Activated CD4-positive, alpha-beta memory T cell treated with anti-CD3 and anti-CD28 coated beads for 36 hours (primary cell): ENCODE data around the gene PDRG1. TPM values are rescaled to one million over a fixed set of nuclear protein-coding genes. Genes with fewer than 3 reads are reported as not detected.
"Not testable (repeated sequence)": the region's sequence is repeated elsewhere in the genome, so short reads cannot be mapped to it uniquely, and the experiment has no call there.

Source experiments
- CTCF ChIA-PET: fragments of 350-600 bp; sonication (Branson Sonifier 250); formaldehyde crosslinking; loops from one replicate; lab custom pipeline; 2021; ENCODE audit warnings: antibody characterized with exemption, inconsistent platforms; lab: Charles Lee
- POLR2A ChIA-PET: fragments of 350-600 bp; sonication (Branson Sonifier 250); formaldehyde crosslinking; loops from one replicate; lab custom pipeline; 2021; ENCODE audit warnings: antibody characterized with exemption; lab: Charles Lee
- DNase-seq: peaks from one replicate; pipeline ENCODE4 v3.0.0-alpha.2; 2020
- H3K27ac Mint-ChIP-seq: one replicate; pipeline ENCODE4 v1.8.0; 2021; ENCODE audit warnings: mixed read lengths
- H3K27me3 Mint-ChIP-seq: one replicate; pipeline ENCODE4 v1.8.0; 2021; ENCODE audit warnings: mixed read lengths
- H3K36me3 Mint-ChIP-seq: one replicate; pipeline ENCODE4 v1.8.0; 2021; ENCODE audit warnings: mixed read lengths
- H3K4me1 Mint-ChIP-seq: one replicate; pipeline ENCODE4 v1.8.0; 2021; ENCODE audit warnings: low read depth, mixed read lengths
- H3K4me3 Mint-ChIP-seq: one replicate; pipeline ENCODE4 v1.8.0; 2021; ENCODE audit warnings: mild to moderate bottlenecking, mixed read lengths
- H3K9me3 Mint-ChIP-seq: one replicate; pipeline ENCODE4 v1.8.0; 2021; ENCODE audit warnings: mixed read lengths
- intact Hi-C: fragments of 100-400 bp; cut with micrococcal nuclease; formaldehyde crosslinking; loops from one replicate; pipeline ENCODE4 v1.15.1; 2023
- total RNA-seq, 2 experiments: library from RNA; stranded (reverse); gene quantifications; one replicate each; pipeline ENCODE4 v1.2.3, GENCODE V29; 2021

PDRG1 gene
- total RNA-seq, 2 experiments from 2014 or later, result 12.1 to 13.2 TPM

DNA sequence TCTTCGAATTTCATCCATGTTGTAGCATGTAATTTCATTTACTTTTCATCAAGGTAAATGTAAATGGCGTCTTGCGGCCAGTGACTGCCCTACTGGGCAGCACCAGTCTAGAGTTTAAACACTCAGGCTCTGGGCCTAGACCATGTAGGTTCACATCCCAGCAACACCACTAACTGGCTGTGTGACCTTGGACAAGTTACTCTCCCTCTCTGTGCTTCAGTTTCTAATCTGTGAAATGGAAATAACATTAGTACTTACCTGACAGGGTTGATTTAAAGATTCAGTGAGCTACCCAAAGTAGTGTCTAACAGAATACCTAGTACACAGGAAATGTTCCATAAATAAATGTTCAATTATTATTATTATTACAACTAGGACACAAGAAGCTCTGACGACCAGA, 29.3 kb downstream of the PDRG1 start:
- CTCF ChIA-PET, result interaction anchor here (1.4 kb wide), 1 partner anchor 100 kb away, joined by 4 read pairs; no protein-coding TSS in a partner anchor
- Mint-ChIP-seq H3K4me1 (no peaks in the 10 kb centered on the region), H3K4me3 (no peak overlapping the region), H3K36me3 (no peaks in the 10 kb centered on the region), H3K27me3 (peaks cover 31% of the 10 kb centered on the region), H3K9me3 (no peaks in the 10 kb centered on the region), H3K27ac (no peak overlapping the region)
- no peak for DNase-seq
- POLR2A ChIA-PET, result no interaction called here
- intact Hi-C loops, result no loop called here

DNA sequence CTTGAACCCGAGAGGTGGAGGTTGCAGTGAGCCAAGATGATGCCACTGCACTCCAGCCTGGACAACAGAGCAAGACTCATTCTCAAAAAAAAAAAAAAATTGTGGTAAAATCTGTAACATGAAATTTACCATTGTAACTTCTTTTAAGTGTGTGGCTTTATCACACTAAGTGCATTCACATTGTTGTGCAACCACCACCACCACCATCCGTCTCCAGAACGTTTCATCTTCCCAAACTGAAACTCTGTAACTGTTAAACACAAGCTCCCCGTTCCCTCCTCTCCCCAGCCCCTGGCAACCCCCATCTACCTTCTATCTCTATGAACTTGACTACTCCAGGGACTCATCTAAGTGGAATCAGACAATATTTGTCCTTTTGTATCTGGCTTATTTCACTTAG, 29.7 kb downstream of the PDRG1 start:
- H3K4me3 Mint-ChIP-seq, result no peak overlapping the region
- POLR2A ChIA-PET, result no interaction called here
- no peaks in the 10 kb centered on the region for H3K9me3 Mint-ChIP-seq
- H3K27me3 Mint-ChIP-seq, result peaks cover 31% of the 10 kb centered on the region
- H3K27ac Mint-ChIP-seq, result no peak overlapping the region
- no peak for DNase-seq
- intact Hi-C loops, result no loop called here
- CTCF ChIA-PET, result interaction anchor here (0.7 to 1.4 kb wide), 2 partner anchors 69 to 99 kb away, joined by 4 read pairs; no protein-coding TSS in a partner anchor
- H3K36me3 Mint-ChIP-seq, result no peaks in the 10 kb centered on the region
- no peaks in the 10 kb centered on the region for H3K4me1 Mint-ChIP-seq

DNA sequence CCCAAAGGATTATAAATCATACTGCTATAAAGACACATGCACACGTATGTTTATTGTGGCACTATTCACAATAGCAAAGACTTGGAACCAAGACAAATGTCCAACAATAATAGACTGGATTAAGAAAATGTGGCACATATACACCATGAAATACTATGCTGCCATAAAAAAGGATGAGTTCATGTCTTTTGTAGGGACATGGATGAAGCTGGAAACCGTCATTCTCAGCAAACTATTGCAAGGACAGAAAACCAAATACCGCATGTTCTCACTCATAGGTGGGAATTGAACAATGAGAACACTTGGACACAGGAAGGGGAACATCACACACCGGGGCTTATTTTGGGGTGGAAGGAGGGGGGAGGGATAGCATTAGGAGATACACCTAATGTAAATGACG, 30.4 kb downstream of the PDRG1 start:
- CTCF ChIA-PET, result interaction anchor here (0.7 kb wide), 1 partner anchor 70 kb away, joined by 4 read pairs; no protein-coding TSS in a partner anchor
- H3K27ac Mint-ChIP-seq, H3K4me3 Mint-ChIP-seq, DNase-seq, intact Hi-C loops, H3K4me1 Mint-ChIP-seq, H3K36me3 Mint-ChIP-seq, H3K9me3 Mint-ChIP-seq, POLR2A ChIA-PET: not testable (repeated sequence)
- peaks cover 31% of the 10 kb centered on the region for H3K27me3 Mint-ChIP-seq

DNA sequence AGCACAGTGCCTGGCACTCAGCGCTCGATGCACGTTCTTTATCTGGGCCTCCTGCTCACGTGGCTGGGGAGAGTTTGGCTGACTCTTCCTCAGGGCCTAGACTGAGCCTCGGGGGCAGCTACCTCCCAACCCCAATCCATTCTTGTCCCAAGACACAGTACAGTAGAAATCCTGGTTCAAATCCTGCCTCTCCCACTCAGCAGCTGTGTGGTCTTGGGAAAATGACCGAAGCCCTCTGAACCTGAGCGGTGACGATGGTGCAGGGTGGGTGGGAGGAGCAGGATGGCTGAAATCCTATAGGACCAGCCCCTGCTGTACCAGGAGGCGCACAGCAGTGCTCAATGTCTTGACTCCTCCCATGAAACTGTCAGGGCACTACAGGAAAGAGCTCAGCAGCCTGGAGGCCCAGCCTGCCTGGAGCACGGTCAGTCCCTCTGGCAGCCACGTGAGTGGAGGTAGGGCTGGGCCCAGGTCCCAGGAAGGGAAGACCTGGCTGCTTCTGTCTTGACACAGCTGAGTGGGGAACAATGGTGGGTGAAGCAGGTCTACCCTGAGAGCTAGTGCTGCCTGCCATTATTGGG, 31.5 kb downstream of the PDRG1 start:
- no peak overlapping the region for H3K27ac Mint-ChIP-seq
- no peaks in the 10 kb centered on the region for H3K36me3 Mint-ChIP-seq
- intact Hi-C loops, result no loop called here
- CTCF ChIA-PET, result no interaction called here
- no peak overlapping the region for H3K4me3 Mint-ChIP-seq
- no peaks in the 10 kb centered on the region for H3K4me1 Mint-ChIP-seq
- no peak for DNase-seq
- H3K27me3 Mint-ChIP-seq, result peaks cover 25% of the 10 kb centered on the region
- POLR2A ChIA-PET, result no interaction called here
- H3K9me3 Mint-ChIP-seq, result no peaks in the 10 kb centered on the region

DNA sequence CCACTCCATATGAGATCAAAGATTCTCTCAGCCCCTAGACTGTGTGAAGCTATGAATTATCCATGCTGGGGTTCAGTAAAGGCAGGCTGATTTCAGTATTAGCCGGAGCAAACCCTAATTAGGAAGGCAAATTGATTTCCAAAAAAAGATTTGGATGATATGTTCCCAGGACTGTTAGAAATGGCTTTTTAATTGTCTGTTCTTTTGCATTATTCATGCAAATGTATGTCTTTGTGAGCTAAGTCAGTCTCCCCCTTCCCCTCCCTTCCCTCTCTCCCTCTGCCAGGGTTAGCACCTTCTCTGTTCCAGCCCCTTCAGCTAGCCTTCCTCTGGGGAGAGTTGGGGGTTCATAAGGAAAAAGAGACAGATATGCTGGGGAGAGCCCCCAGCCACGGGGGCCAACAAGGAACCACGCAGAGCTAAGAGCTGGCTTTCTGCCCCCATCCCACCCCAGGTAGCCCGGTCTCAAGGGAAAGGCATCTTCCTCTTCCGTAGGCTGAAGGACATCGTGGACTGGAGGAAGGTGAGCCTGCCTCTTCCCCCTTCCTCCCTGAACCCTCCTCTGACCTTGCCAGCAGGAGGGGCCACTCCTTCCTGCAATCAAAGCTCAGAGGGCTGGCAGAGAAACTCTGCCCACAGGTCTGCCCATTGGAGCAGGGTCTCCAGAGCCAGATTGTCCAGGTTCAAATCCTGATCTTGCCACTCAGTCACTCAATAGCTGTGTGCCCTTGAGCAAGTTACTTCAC, 32.3 kb downstream of the PDRG1 start:
- Mint-ChIP-seq H3K27me3 (peaks cover 25% of the 10 kb centered on the region), H3K4me1 (no peaks in the 10 kb centered on the region), H3K4me3 (no peak overlapping the region), H3K9me3 (no peaks in the 10 kb centered on the region), H3K27ac (no peak overlapping the region), H3K36me3 (no peaks in the 10 kb centered on the region)
- DNase-seq, result no peak
- ChIA-PET POLR2A (no interaction called here), CTCF (interaction anchor here (1.2 to 1.5 kb wide), 2 partner anchors 67 to 171 kb away, joined by 3 to 5 read pairs; no protein-coding TSS in a partner anchor)
- intact Hi-C loops, result no loop called here

DNA sequence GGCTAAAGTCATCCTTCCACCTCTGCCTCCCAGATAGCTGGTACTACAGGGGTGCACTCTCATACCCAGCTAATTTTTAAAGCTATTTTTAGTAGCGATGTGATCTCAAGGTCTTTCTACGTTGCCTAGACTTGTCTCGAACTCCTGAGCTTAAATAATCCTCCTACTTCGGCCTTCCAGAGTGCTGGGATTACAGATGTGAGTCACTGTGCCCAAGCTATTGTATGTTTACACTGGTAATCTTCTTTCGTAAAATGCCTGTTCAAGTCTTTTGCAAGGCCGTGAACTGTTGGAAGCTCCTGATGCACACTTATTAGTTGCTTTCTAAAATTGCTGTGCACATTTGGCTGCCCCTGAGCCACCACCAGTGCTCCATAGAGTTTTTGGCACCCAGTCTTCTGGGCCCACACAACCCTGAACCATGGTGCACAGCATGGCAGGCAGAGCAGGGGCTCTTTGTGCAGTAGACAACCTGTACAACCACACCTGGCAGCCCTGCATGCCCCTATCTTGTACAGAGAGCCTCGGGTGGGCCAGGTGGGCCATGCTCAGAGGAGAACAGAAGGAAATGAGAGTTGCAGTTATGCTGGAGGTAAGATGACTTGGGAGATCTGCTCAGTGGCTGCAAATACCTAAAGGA, 33.3 kb downstream of the PDRG1 start:
- Mint-ChIP-seq H3K36me3 (no peaks in the 10 kb centered on the region), H3K27me3 (peaks cover 17% of the 10 kb centered on the region), H3K4me3 (no peak overlapping the region), H3K4me1 (no peaks in the 10 kb centered on the region), H3K9me3 (no peaks in the 10 kb centered on the region), H3K27ac (no peak overlapping the region)
- POLR2A ChIA-PET, result no interaction called here
- CTCF ChIA-PET, result interaction anchor here (1.2 to 1.5 kb wide), 2 partner anchors 66 to 172 kb away, joined by 3 to 5 read pairs; no protein-coding TSS in a partner anchor
- intact Hi-C loops, result no loop called here
- DNase-seq, result no peak

DNA sequence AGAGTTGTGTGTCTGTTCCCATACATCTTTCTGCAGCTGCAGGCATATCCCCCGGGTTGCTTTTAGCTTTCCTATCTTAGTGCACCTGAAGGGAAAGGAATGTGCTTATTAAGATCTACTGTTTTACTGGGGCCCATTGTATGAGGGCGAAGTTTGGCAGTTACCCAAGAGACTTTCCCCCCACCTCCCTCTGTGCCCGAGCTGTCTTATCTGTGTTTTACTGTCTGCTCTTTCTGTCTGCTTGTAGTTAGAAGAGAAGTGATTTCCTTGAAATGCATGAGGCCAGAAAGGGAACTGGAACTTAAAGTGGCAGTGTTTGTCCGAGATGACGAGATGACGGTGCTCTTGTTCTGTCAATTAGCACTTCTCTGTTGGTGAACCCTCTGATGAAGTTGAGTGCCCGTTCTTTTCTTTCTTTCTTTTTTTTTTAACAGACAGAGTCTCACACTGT, 33.9 kb downstream of the PDRG1 start:
- POLR2A ChIA-PET, result not testable (repeated sequence)

DNA sequence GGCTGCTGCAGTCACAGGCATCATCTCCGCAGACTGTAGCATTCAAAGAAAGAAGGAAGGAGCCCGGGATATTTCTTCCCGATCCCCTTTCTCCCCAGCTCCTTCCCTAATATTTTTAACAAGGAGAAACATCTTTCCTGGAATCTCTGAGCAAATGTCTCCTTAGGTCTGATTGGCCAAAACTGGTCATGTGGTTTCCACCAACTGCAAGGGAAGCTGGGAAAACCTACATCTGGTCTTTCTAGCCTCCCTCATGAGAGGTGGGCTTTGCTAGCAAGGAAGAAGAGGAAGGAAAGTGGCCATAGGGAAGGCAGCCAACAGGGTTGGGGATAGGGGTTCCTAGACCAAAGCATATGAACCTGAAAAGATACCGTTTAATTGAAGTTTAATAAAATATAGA, 35.1 kb downstream of the PDRG1 start:
- Mint-ChIP-seq H3K4me3 (no peak overlapping the region), H3K27ac (no peak overlapping the region), H3K36me3 (no peaks in the 10 kb centered on the region), H3K4me1 (no peaks in the 10 kb centered on the region), H3K27me3 (peaks cover 15% of the 10 kb centered on the region), H3K9me3 (no peaks in the 10 kb centered on the region)
- no peak for DNase-seq
- ChIA-PET CTCF (no interaction called here), POLR2A (no interaction called here)
- intact Hi-C loops, result no loop called here

More for the DNA sequence above, 33.9 kb downstream of the PDRG1 start:
- H3K4me1 Mint-ChIP-seq, CTCF ChIA-PET, H3K9me3 Mint-ChIP-seq, DNase-seq, H3K27ac Mint-ChIP-seq, H3K4me3 Mint-ChIP-seq, H3K36me3 Mint-ChIP-seq, intact Hi-C loops: not testable (repeated sequence)
- peaks cover 17% of the 10 kb centered on the region for H3K27me3 Mint-ChIP-seq

DNA sequence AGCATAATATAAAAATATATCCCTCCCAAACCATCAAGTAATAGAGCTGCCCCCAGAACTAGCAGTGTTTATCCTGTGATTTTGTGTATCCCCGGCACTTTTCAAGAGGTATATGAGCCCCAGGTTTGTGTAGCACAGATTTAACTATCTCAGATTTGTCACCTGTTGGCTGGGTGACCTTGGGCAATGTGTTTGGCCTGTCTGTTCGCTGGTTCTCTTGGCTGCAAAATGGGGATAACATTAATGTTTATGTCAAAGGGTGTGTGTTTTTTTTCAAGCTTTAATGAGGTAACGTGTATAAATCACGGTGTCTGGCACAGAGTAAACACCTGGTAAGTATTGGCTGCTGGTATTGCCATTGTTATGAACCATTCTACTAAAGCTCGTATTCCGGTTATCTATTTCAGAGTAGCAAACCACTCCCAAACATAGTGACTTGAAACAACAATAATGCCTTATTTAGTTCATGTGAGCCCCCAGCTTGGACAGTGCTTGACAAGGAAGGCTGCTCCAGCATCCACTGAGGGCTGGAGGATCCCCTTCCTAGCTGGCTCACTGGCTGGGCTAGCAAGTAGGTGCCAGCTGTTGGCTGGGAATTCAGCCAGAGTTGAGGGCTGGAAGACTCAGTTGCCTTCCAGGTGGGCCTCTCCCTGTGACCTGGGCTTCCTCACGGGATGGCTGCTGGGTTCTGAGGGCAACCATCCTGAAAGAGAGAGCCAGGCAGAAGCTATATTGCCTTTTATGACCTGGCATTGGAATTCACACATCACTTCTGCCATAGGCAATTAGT, 36.2 kb downstream of the PDRG1 start:
- no peaks in the 10 kb centered on the region for H3K9me3 Mint-ChIP-seq
- intact Hi-C loops, result no loop called here
- no peaks in the 10 kb centered on the region for H3K36me3 Mint-ChIP-seq
- H3K4me3 Mint-ChIP-seq, result no peak overlapping the region
- H3K4me1 Mint-ChIP-seq, result no peaks in the 10 kb centered on the region
- H3K27ac Mint-ChIP-seq, result no peak overlapping the region
- DNase-seq, result no peak
- ChIA-PET POLR2A (no interaction called here), CTCF (no interaction called here)
- H3K27me3 Mint-ChIP-seq, result peaks cover 14% of the 10 kb centered on the region

DNA sequence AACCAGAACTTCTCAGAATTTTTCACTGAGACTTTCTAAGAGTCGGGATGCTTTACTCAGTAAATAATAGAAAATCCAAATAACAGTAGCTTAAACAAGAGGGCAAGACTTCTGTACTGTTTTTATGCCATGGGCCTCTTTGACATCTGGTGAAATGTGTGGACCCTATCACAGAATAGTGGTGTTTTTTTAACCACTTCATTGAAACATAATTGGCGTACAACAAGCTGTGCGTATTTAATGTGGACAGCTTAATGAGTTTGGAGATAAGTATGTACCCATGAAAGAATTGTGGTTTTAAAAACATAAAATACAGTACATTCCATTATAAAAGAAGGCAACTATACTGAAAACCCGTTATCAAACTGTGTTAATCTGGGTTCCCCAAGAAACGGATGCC, 37.7 kb downstream of the PDRG1 start:
- H3K9me3 Mint-ChIP-seq, result no peaks in the 10 kb centered on the region
- no peak overlapping the region for H3K27ac Mint-ChIP-seq
- DNase-seq, result no peak
- intact Hi-C loops, result no loop called here
- ChIA-PET CTCF (interaction anchor here (0.8 kb wide), 1 partner anchor 117 kb away, joined by 3 read pairs; no protein-coding TSS in a partner anchor), POLR2A (no interaction called here)
- no peaks in the 10 kb centered on the region for H3K36me3 Mint-ChIP-seq
- no peak overlapping the region for H3K4me3 Mint-ChIP-seq
- no peaks in the 10 kb centered on the region for H3K4me1 Mint-ChIP-seq
- H3K27me3 Mint-ChIP-seq, result peaks cover 8% of the 10 kb centered on the region

DNA sequence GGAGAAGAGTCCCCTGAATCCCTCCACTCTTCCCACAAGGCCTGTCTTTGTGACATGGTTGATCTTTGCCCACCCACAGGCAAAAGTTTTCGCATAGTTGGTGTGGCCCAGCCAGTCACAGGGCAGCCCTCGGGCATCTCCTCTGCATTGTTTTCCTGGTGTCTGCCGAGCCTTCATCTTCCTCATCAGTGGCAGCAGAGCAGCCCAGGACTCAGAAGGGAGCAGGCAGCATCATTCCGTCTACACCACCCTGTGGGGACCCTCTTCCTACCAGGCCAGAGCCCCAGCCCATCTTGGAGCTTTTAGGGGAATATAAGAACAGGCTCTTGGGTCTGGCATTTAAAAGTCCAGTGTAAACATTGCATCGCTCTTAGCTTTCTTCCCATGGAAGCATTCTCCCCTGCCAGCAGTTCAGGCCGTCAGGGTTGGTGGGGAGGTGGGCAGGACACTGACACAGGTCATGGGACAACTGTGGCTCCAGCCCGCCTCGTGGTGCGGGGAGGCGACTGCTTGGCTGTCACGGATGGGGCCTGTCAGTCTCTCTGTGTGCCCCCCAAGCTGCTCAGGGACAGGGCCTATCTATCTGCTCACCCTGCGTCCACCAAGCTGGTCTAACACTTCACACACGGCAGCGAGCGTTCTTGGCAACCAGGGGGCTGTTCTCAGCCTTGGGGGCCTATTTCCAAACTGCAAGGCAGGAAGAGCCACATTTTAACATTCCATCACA, 38.3 kb downstream of the PDRG1 start:
- Mint-ChIP-seq H3K9me3 (no peaks in the 10 kb centered on the region), H3K36me3 (no peaks in the 10 kb centered on the region), H3K4me1 (no peaks in the 10 kb centered on the region), H3K27me3 (peaks cover 5% of the 10 kb centered on the region), H3K4me3 (no peak overlapping the region), H3K27ac (no peak overlapping the region)
- ChIA-PET CTCF (interaction anchor here (0.8 kb wide), 1 partner anchor 117 kb away, joined by 3 read pairs; no protein-coding TSS in a partner anchor), POLR2A (no interaction called here)
- intact Hi-C loops, result no loop called here
- DNase-seq, result no peak
